Dermis blood vessel endothelial cell (primary cell): ENCODE data around the gene POU4F3. TPM values are rescaled to one million over a fixed set of nuclear protein-coding genes. Genes with fewer than 3 reads are reported as not detected.

Source experiments
- DNase-seq: peaks from one replicate; pipeline ENCODE4 v3.0.0; 2010
- total RNA-seq: library from RNA; depleted of rRNA; stranded (reverse); fragments of >200 nt; gene quantifications from 2 replicates; pipeline ENCODE4 v1.2.3, GENCODE V29; 2014

Gene POU4F3
- total RNA-seq, 1 donor from 2014 or later: not detected

DNA sequence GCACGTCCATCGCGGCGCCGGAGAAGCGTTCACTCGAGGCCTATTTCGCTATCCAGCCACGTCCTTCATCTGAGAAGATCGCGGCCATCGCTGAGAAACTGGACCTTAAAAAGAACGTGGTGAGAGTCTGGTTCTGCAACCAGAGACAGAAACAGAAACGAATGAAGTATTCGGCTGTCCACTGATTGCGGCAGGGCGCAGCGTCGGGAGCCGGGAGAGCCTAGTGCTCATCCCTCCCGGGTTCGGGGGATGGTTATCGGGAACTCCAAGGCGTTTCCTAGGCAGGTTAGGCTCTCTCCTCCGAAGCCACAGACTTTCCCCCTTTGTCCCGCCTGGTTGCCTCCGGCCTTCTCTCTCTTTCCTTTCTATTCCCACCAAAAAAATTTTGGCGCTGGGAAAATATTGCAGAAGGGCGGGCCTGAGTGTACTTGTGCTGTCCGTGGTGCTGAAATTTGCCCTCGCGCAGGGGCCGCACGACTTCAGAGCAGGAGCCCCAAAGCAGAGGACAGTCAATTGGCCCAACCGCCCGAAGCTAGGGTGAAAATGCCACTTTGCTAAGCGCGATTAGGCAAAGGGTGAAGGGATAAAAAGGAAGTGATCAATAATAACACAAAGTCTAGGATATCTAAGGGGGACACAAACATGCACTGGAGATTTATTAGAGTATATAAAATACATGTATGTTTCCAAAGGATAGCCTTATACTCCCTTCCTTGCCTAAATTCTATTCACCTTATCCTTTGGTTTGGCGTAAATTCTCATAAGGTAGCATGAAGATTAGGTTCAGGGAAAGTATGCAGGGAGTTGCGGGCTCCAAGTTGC, 1.8 kb downstream of the POU4F3 start:
- DNase-seq: peak; percentile 80

DNA sequence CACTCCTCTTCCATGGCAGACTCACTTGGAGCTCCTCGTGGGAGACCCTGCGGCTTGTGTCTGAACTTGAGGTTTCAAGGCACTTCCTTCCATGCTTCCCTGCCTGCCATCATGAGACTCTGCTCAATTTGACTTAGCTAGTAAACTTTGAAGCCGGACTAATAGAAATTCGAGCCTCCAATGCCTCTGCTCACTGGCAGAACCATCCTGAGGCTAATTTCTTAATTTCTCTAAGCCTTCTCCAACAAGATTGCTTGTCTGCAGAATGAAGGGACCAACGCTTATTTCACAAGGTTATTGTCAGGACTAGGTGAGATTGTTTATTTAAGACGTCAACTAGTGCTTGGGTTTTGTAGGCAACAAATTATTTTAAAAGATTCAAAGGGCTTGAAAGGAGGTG, 3.2 kb downstream of the POU4F3 start:
- DNase-seq: no peak

DNA sequence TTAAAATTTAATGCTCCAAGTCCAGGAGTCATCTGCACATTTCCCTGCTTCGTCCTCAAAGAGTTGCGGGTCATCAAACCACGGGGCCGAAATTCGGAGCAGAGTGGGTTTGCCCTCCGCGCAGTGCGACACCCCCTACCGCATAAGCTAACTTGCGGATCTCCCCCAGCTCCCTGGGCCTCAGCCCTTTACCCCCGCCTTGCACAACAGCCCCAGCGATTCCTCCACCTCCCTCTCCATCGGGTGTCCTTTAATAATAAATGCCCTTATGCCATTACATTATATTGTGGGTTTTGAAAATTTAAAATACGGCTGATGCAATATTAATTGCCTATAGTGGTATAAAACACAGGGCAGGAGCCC, 3.9 kb downstream of the POU4F3 start:
- no peak for DNase-seq

DNA sequence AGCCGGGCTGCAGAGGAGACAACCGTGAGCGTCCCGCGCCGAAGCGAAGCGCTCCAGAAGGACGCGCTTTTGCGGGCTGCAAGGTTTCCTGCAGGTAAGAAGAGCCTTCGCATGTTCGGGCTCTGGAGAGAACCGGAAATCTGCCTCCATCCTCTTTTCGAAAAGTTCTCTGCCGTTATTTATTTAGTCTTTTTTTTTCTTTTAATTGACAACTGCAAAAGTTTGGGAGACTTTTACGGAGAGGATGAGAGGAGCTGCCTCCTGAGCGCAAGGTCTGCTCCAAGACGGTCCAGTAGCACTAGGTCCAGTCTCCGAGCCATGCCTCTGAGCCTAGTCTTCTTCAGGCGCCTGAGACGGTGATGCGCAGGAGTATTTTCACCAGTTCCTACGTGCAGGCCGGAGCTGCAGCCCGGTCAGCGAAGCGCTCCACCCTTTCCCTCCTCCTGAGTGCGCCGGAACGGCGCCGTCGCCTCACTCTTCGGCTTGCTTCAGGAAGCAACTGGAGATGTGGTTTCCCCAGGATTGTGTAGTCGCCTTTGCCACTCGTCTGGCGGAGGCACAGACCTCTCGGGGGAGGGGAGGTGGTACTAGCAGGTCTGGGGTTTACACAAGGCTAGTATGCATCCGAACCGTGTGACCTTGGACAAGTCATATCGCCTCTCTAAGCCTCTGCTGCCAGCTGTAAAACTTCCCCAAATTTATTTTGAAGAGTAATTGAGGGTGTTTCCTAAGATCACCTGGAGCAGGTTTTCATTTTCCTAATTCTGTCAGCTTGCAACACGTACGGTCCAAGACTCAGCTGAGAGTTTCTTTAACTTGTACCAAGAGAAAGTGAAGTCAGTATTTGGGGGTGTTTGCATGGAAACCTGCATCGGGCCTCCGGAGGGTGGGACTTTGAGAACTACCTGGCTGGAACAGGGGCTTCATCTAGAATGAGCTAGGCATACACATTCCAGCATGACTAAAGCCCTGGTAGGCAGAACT, 4.5 kb downstream of the POU4F3 start:
- no peak for DNase-seq

DNA sequence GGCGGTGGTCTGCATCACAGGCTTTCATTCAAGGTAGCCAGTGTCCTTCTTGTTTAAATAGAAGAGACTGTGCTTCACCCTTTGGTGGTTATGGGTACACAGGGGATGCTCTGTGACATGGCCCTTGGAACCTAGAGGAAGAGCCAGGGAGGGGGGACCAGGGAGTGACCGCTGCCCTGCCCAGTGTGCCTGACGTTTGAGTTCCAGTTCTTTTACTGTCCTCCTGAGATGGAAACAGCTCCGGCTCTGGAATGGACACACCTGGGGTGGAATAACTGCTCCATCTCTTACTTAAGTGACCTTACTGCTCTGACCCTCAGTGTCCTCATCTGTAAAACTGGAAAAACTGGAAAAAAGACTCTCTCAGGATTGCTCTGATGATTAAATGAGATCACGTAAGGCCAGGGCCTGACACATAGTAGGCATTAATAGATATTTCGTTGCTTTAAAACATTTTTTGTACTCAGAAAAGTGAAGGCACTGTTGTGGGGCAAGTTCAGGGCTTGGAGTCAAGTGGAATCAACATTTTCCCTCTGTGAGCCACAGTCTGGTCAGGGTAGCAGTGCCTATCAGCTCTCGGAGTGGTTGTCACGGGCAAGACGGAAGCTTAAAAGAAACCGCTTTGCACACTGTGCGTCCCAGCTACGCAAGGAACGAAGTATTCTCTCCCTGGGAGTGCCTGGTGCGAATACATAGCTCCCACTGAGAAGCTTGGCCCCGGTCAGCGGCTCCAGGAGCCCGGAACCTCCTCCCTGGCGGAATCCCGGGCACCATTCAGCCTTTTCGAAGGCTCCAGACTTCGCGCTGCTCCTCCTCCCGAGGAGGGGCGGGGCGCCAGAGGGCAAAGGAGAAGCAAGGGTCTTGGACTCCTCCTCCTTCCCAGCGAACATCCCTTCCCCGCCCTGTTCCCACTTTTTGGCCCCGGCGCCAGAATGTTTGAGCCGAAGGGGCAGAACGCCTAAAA, 5.8 kb downstream of the POU4F3 start:
- DNase-seq: no peak

DNA sequence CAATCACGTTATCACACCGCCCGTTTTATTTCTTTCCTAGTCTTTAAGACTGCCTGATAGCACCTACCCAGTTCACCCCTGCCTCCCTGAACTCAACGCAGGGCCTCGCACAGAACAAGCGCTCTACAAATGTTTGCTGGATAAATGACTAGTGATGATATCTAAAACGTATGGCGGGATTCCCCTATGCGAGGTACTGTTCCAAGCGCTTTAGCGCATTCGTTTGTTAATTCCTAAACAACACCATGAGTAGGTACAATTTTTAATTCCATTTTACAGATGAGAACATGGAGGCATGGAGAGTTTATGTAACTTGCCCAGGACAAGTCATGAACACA, 6.6 kb downstream of the POU4F3 start:
- no peak for DNase-seq

DNA sequence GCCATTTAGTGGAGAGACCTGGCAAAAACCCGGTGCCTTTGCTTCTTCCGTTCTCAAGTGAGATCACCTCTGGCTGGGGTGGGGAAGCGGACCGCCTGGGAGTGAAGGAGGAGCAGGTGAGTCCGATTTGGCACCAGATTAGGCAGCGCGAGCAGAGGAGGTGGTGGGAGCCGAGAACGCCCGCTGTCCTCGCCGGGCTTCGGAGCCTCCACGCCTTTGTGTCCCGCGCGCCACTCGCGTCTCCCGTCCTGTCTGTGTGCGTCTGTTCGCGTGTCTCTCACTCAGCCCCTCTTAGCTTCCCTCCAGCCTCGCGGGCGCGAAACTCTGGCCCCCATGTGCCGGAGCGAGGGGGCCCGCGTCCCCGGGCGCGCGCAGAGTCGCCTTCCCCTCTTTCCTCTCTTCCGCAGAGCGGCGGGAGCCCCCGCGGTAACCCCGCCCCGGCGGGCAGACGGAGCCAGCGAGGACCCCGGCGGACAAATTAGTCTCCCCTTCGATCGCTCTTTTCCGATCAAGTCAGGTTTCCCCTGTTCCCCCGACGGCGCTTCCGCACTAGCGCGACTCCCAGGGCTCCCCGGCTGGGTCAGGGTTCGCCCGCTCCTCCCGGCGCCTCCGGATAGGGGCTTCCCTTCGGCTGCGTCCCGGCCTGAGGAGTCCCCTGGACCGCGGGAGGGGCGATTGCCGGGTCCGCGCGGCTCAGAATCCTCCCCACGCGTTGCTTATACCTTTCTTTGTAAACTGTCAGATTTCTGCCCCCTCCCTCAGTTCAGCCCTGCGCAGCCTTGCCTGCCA, 7.1 kb downstream of the POU4F3 start:
- no peak for DNase-seq

DNA sequence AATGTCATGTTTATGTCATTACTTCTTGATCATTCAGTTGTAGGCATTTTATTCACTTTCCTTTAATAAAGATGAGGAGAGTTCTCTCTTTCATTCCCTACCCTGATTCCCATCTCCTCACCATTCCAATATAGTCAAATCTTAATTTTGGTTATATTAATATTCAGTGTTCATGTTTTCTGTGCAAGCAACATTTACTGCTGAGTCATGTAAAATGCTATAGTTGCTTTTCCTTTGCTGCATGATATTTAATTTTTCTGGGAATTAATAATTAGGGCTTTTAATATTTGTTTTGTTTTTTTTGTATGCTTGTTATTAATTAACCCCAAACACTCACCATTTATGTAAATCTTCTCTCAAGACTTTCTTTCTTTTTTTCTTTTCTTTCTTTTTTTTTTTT, 18.5 kb downstream of the POU4F3 start:
- no peak for DNase-seq

DNA sequence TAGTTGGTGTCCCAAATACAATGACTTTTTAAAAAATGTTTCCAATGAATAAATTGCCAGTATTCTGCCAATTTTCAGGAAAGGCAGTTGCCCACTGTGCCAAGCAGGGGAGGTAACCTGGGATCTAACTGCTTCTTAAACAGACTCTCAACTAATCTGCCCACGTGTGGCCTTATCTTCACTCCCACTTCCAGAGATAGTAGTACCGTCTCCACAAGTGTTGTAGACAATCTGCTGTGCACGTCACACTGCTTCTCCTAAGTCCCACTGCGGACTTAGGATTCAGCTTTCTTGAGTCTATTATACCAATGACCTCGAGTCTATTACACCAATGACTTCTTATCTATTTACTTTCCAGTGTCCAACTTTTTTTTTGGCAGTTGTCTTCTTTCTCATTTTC, 21.2 kb downstream of the POU4F3 start:
- no peak for DNase-seq

DNA sequence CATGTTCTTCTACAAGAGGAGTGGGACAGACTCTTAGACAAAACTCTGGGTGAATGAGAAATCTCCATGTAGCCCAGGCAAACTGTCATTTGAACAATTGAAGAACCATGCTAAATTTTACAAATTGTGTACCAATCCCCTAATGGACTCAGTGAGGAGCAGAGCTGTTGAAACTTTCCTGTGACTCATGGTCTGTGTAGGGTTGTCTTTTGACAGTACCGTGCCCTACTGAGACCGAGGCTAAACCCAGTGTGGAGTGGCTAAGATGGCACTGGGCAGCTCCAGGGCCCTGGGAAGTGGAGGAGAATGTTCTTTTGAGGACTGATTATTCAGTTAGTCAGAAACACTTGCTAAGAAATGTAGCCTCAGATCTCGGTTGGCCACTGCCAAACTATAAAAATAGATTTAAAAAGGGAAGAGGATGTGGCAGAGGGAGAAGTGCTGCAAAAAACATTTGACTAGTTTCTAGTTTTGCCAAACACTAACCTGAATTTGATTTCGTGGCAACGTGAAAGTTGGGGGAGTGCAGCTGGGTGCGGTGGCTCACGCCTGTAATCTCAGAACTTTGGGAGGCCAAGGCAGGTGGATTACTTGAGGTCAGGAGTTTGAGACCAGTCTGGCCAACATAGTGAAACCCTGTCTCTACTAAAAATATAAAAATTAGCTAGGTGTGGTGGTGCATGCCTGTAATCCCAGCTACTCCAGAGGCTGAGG, 24.7 kb downstream of the POU4F3 start:
- DNase-seq: no peak

DNA sequence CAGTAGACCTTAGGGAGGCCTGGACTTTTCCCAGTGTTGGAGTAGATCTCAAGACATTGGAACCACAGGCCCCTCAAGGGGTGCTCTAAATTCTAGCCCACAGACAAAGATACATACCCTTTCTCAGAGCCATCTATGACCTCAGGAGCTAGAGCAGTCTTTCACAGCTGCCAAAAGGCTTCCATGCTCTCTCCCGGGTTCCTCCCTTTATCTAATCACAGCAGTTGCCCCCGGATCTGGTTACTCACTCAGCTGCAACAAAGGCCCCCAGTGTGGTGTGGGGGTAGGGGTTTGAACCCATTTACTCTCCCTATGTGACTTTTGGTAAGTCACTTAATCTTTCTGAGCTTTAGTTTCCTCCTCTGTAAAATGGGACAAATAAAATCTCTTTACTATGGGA, 27.0 kb downstream of the POU4F3 start:
- no peak for DNase-seq

DNA sequence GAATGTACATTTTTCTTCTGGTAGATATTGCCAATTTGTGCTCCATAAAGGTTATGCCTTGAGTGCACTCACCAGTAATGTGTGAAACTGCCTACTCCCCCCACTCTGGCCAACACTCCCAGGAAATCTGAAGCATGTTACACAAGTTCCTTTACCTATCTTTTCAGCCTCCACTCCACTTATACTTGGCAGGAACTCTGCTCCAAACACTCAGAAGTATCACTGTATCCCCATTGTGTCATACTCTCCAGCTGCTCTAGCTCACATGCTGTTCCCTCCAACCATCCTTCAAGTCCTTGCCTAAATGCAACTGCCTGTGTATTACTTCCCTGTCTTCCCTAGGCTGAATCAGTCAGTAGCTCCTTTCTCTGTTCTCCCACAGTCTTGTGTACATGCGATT, 28.3 kb downstream of the POU4F3 start:
- no peak for DNase-seq

DNA sequence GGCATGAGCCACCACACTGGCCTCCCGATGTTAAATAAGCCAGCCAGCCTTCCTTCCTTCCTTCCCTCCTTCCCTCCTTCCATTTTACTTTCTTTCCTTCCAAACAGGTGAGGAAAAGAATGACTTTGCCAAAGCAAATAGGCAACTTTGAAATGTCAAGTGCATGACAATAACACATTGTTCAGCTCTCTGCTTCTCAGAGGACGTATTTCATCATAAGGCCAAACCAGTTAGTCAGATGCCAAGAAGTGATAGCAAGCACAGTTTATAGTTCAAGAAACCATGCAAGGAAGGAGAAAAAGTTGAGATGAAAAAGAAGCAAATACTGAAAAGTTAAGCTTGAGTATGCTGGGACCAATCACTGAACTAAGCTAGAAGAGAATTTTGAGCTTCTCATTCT, 29.5 kb downstream of the POU4F3 start:
- DNase-seq: no peak

DNA sequence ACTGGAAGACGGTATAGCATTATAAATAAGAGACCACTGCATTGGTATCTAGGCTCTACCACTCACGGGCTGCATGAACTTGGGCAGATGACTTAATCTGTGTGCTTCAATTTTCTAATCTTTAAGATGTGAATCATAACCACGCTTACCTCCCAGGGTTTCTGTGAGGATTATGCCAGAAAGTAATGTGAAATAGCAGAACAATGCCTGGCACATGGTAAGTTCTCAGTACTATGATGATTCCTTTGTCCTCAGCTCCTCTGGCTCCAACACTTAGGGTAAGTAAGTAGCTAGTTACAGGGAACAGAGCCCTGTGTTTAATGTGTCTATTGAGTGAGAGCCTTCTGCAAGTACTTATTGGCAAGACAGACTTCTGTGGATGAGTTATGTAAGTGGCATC, 31.1 kb downstream of the POU4F3 start:
- no peak for DNase-seq

DNA sequence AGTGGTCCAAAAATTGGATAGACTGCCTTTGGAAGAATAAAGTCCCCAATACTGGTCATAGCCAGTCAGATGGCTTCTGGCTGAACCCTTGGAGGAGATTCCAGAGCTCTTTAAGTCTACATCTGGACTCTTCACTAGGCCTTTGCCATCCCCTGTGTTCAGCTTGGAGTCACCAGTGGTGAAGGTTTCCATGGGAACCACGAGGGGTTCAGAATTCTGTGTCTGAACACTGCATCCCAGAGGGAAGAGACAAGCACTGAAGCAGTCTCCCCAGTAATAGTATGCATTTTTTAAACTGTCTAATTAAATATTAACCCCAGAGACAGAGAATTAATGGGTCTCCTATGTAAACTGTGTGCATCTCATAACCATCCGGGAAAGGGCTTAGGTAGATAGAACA, 38.2 kb downstream of the POU4F3 start:
- DNase-seq: no peak

DNA sequence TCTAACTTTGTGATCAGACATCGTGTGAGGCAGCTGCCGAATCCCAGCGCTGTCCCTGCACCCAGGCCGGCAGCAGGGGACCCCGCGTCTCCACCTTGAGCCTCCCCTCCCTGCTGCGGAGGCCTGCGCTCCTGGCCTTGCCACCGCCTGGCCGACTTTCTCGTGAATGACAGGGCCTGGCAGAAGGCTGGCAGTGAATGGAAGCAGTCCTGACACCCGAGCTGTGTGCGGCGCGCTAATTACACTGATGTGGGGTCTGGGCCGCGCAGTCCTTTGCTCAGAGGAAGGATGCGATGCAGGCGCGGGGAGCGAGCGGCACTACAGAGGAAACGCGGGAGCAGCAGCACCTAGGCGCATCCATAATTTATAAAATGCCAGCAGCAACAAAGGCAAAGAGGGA, 40.3 kb downstream of the POU4F3 start:
- no peak for DNase-seq

DNA sequence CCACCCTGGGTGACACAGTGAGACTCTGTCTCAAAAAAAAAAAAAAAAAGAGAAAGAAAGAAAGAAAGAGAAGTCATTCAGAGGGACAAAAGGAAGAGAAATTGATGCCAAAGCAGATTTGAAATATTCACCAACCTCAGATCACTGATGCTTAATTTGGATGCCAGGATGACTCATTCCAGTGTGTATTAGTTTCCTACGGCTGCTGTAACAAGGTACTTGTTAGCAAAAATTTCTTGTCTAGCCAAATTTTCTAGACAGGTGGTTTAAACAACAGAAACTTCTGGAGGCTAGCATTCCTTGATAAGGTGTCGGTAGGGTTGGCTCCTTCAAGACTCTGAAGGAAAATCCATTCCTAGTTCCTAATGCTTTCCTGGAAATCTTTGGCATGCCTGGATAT, 42.1 kb downstream of the POU4F3 start:
- DNase-seq: no peak

DNA sequence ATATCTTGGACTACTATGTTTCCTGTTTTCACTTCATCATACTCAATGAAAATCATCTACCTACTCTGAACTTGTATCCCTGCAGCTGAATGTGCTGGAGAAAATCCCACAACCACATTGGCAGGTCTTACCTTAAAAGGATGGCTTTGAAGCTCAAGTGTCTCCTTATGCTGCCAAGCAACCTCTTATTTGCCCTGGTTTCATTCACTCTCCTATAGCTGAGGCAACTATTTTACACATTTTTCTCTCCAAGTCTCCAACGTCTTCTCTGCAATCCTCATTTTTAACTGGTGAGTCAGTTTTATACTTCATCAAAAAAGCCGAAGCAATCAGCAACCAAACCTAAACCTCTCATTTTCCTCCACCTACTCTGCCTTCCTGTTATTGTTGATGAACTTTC, 49.7 kb downstream of the POU4F3 start:
- no peak for DNase-seq

DNA sequence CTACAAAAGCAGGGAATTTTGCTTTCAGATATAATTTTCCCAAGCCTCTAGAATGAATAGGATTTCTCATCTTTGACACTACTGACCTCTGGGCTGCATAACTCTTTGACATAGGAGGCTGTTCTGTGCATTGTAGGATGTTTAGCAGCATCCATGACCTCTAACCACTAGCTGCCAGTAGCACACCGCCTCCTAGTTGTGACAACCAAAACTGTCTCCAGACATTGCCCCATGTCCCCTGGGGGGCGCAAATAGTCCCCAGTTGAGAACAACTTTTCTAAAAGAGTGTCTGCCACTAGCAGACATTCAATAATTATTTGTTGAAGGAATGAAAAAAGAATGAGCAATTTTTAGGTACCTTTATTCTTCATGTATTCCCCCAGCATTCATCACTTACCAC, 51.8 kb downstream of the POU4F3 start:
- DNase-seq: no peak
